HG02759 (cell line): Measurements from ENCODE around the gene LRSAM1.
A peak's percentile ranks its signal among the peaks of the same experiment; 100 is the strongest.

Source experiments
- ATAC-seq: cut with Tn5 transposase; IDR thresholded peaks from one replicate; pipeline ENCODE4 v1.9.1; 2021; ENCODE audit warnings: mild to moderate bottlenecking, moderate library complexity; ENCODE audit not compliant: unreplicated experiment

The LRSAM1 gene

DNA sequence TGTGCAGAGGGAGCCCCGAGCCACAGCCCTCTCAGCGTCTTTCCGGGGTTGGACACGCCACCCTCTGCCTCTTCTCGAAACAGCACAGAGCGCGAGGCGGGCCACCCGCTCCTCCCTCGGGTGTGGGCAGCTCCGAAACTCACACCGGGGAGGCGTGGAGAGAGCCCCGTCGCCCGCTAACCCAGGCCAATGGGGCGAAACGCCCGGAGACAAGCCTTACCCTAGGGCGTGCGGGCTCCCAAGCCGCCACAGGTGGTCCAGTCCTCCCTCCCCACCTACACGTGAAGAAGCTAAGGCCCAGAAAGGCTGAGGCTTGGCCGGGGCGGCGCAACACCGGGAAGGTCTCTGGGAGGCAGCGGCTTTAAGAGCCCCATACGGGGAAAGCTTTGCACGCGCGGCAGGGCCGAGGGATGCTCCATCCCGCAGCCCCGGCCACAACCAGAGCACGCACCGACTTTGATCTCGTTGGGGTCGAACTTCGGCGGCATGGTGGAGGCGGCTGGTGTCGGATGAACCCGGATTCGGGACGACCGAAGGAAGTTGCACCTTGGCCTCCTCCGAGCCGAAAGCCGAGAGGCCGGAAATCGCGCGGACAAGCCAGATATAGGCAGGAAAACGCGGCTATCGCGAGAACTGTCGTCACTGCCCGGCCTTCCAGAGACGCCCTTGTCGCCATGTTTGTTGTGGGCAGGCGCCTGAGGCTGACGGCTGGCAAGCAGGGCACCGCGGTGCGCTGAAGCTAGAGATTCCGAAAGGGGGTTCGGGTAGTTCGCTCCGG is at the start of gene LRSAM1, which contains the start of gene RPL12:
TSS of gene LRSAM1 (plus strand) at position 681 of the 778 bp plus-strand sequence. CDS start 3,018 bp downstream, outside the sequence.
TSS of gene RPL12 (minus strand) at position 577 of the 778 bp plus-strand sequence. CDS start at position 488, 89 bp downstream.
- ATAC-seq: peak; percentile 63

DNA sequence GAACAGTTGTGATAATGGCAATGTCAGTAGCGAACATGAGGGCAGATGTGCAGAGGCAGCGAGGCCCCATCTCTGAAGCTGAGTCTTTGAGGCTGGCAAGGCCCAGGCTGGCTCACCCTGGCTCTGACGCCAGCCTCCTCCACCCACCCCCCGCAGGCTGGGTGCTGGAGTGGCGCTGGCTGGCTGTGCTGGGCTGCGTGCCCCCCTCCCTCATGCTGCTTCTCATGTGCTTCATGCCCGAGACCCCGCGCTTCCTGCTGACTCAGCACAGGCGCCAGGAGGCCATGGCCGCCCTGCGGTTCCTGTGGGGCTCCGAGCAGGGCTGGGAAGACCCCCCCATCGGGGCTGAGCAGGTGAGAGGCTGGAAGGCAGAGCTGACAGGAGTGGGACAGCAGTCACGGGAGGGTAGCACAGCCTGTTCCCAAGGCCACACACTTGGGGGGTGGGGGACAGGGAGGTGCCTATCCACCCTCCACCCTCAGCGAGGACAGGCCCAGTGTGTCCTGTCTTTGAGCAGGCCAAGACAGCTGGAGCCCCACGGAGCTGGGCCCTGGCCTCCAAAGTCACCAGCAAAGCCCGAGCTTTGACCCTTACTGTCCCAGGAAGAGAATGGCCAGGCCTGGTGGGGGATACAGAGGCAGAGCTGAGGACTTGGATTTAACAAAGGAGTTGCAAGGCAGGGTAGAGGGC is 48.8 kb upstream of the LRSAM1 start:
- ATAC-seq: no peak

DNA sequence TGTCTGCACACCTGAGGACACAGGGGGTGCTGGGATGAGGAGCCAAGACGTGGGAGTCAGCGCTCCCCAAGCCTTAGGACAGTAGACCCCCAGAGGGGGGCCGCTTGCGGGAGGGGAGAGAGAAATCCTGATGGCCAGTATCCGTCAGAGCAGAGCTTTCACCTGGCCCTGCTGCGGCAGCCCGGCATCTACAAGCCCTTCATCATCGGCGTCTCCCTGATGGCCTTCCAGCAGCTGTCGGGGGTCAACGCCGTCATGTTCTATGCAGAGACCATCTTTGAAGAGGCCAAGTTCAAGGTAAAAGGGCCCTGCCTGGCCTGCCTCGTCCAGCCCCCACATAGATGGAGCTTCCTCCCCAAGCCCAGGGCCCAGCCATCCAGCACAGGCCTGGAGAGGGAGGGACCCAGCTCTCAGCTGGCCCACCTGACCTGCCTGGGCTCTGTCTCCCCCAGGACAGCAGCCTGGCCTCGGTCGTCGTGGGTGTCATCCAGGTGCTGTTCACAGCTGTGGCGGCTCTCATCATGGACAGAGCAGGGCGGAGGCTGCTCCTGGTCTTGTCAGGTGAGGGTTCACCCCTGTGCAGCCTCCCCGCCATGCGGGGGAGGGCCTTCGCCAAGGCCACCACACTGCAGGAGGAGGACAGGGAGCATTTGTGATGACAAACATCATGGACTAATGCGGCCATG is 47.7 kb upstream of the LRSAM1 start:
- no peak for ATAC-seq

DNA sequence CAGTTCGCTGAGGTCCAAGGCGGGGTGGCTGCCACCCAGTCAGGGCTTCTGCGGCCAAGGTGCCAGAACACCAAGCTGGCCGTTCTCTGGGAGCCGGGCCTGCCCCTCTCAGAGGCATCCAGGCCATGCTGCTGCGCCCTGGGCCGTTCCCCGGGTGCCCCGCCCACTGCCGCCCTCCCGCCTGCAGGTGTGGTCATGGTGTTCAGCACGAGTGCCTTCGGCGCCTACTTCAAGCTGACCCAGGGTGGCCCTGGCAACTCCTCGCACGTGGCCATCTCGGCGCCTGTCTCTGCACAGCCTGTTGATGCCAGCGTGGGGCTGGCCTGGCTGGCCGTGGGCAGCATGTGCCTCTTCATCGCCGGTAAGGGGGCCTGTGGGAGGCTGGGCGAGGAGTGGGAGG is 46.7 kb upstream of the LRSAM1 start:
- ATAC-seq: no peak

DNA sequence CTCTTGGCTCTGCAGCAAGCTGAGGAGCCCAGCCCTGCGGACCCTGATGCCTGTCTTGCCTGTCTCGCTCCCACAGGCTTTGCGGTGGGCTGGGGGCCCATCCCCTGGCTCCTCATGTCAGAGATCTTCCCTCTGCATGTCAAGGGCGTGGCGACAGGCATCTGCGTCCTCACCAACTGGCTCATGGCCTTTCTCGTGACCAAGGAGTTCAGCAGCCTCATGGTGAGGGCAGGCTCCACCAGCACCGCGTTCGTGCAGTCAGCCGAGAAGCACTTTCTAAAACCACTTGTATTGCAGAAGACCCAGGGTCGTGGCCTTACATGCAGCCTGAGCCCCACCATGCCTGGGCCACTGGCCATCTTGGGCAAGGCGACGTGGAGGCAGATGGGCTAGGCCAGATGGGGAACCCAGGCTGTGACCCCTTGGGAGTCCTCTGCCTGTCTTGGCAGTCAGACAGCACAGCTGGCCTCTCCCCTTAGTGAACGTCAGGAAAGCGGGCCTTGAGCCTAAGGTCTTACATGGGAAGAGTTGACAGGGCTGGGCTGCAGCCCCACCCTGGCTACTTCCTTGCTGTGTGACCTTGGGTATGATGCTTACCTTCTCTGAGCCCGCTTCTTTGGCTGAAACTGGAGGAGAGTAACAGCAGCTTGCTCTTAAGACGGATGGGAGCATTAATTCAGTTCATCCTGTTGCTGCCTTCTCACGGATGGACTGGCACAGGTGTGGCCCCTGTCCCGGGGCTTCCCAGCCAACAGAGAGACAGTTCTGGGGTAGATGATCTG is 45.8 kb upstream of the LRSAM1 start:
- no peak for ATAC-seq

DNA sequence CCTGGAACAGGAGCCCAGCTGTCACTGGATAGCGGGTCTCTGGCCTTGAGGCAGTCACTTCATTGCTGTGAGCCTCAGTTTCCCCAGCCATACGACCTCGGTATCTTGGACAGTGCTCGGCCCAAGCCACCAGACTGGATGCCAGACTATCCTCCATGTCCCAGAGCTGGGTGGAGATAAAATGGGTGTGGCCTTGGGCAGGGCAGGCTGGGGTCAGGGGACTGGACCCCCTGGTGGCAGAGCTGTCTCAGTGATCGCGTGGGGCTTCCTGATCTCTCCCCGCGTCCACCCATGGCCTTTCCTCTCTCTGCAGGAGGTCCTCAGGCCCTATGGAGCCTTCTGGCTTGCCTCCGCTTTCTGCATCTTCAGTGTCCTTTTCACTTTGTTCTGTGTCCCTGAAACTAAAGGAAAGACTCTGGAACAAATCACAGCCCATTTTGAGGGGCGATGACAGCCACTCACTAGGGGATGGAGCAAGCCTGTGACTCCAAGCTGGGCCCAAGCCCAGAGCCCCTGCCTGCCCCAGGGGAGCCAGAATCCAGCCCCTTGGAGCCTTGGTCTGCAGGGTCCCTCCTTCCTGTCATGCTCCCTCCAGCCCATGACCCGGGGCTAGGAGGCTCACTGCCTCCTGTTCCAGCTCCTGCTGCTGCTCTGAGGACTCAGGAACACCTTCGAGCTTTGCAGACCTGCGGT is 44.4 kb upstream of the LRSAM1 start:
- ATAC-seq: no peak

DNA sequence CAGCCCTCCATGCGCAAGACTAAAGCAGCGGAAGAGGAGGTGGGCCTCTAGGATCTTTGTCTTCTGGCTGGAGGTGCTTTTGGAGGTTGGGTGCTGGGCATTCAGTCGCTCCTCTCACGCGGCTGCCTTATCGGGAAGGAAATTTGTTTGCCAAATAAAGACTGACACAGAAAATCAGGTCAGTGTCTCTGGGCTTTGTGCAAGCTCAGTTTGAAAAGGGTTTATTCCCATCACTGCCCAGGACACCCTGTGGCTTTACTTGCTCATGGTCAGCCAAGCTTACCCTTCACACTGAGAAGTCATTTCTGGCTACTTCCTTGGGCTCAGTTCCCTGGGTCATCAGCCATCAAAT is 43.8 kb upstream of the LRSAM1 start:
- no peak for ATAC-seq

DNA sequence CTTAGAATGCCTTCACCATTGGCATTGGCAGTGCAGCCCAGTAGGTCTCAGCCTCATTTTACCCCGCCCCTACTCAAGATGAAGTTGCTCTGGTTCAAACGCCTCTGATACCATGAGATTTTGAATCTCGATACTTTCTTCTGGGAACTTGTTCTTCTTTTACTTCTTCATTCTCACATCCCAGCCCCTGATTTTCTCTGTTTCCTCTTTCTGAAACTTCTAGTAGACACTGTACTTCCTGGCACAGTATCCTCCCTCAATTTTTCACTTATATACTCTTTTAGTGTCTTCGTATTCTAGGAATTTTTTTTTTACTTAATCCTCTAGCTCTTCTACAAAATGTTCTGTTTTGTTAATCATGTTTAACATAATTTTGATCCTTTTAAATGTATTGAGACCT is 40.2 kb upstream of the LRSAM1 start:
- ATAC-seq: no peak

DNA sequence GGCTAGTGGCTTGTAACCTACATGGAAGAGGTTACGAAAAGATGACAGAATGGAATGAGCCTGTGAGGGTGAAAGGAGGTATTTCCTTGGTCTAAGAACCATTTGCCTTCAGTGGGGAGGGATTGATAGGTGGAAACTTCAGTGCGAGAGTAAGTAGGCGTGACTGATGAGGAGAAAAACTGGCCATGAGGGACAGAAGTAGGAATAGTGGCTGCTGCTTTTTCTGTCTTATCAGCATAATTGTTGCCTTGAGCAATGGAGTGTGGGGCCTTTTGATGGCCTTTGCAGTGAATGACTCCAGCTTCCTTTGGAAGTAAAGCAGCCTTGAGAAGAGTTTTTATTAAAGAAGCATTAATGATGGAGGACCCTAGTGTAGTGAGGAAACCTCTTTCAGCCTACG is 36.2 kb upstream of the LRSAM1 start:
- ATAC-seq: no peak

DNA sequence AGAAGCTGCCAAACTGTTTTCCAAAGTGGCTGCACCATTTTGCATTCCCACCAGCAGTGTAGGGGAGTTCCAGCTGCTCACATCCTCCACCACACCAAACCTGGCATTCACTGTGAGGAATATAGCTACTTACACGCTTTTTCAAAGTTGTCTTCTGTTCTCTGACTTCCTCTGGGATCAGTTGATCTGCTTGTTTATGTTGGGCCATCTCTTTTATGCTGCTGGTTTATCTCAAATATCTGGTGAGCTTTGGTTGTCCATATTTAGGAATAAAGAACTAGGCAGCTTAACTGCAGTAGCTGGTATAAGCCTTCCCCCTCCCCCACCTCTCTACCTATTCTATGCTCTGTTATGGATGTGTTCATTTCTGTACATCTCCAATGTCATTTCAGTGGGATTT is 35.7 kb upstream of the LRSAM1 start:
- ATAC-seq: no peak

DNA sequence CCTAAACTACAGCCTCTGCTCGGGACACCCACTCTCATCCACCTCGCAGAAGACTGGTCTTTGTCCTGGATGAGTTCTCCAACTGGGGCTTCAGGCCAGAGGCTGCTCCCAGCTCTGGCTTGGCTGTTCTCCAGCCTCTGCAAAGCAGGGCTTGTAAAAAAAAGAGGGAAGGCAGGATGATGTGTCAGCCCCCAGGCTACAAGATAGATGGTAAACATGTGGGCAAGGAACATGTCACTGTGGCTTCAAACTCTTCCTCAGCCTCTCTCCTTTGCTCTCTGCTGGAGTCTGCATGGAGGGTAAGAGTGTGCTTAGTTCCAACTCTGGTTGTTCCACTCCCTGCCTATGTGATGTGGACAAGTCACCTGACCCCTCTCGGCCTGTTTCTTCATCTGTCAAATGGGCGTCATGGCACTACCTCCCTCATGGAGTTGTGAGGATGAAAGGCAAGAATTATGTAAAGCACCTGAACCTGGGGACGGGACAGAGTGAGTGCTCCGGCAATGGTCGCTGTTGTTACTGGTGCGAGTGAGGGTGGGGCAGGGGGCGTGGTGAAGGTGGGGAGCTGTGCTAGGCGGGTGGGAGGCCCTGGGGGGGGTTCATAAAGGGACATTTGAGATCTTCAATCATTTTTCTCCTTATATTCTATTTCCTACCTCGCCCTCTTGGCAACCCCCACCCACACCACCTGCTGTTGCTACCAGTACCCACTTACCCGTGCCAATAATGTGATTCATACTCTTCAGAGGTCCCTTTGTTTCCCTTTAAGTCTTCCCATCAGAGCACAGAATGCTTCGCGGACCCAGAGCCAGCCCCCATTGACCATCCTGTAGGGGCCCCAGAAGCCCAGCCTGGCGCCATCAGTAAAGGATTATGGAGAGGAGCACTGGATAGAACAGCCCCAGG is 33.9 kb upstream of the LRSAM1 start:
- ATAC-seq: no peak

DNA sequence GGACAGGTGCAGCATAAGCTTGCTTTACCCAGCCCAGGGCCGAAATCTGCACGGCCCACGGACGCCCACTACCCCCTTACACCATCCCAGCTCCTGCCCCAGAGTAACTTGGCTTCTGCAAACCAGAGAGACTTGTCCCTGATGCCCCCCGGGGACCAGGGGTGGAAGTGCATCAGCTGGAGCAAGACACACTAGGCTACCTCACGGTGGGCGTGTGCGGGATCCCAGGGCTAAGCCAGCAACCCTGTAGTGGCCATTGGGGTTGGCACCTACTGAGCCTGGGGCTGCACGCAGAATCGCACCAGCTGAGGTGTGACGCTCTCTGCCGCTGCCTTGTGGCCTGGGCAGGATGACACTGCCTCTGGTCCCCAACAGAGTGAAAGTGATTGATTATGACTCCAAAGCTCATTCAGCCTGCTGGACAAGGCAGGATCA is 33.3 kb upstream of the LRSAM1 start:
- ATAC-seq: no peak

DNA sequence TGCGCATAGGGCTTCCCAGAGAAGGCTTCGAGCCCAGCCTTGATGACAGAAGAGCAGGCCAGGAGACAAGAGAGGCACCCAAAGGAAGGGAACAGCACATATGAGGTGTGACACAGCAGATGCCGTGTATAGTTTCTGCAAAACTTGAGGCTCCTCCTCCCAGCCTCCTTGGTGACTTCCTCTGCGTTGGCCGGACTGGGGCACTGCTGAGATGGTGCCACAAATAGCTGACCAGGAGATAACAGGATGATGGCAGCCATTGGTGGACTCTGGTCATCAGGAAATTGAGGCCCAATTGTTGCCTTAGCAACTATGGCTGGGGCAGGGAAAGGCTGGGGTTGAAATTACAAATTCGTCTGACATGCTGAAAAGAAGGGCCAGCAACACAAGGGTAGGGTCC is 32.0 kb upstream of the LRSAM1 start:
- no peak for ATAC-seq

DNA sequence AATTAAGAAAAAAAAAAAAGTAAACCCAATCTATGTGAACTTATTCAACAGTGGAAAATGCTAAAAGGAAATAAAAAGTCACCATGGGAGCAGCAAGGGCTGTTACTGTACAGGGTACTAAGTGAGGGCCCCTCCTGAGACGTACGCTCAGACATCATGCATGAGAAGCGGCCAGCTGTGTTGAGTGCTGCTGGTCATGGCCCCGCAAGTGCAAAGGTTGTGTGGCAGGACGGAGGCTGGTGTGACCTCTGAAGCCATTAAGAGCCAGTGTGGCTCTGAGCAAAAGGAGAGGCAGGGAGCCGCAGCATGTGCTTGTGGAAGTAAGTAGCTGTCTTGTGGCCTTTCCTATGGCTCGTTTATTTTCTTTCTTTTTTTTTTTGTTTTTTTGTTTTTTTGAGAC is 30.3 kb upstream of the LRSAM1 start:
- ATAC-seq: no peak

DNA sequence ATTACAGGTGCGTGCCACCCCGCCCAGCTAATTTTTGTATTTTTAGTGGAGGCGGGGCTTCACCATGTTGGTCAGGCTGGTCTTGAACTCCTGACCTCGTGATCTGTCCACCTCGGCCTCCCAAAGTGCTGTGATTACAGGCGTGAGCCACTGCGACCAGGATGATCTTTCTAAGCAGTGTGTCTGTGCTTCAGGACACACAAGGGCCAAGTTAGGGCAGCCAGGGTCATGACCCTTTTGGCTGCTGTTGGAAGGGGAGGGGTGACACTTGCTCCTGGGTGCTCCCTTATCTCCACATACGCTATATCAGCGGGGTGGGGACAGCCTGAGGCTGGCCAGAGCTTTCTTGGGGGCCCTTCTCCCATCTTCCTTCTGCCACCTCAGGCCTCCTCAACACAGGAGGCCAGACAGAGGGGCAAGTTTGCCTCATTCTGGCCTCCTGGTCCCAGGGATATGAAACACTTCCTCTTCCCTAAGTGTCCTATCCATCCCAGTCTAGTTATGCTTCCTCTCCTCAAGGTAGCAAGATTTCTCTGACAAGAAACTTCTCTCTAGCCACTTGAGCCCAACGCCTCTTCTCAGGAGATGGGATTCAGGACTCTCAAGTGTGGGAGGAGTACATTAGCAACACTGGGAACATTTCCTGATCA is 29.1 kb upstream of the LRSAM1 start:
- ATAC-seq: no peak

DNA sequence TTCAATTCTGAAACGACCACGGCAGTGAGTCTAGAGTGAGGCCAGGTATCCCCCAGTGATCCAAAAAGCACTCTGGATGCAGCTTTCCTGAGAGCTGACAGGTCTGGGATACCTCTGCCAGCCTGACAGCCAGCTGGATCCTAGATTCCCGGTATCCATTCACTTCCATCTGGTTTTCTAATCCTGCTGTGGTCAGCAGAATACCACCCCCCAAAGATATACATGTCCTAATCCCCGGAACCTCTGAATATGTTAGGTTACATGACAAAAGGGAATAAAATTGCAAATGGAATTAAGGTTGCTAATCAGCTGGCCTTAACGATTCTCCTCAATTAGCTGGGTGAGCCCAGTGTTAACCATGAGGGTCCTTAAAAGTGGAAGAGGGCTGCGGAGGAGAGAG is 28.5 kb upstream of the LRSAM1 start:
- no peak for ATAC-seq

DNA sequence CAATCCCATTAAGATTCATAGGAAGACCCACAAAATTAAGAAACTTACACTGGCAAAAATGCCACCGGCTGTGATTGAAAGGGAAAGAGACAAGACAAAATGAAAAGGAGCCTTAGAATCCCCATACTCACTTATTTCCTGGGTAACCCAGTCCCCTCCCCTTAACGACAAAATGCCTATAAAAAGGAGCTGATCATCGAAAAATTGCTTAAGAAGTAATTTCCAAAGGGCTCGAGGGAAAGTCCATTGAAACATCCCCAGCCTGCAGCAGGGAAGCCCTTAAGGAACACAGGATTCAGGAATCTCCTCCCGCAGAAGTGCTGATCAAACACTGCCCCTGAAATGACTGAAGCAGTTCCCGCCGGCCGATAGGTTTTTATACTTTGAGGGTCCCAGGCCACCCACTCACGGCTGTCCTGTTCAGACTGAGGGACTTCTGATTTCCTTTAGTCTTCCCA is 27.8 kb upstream of the LRSAM1 start:
- ATAC-seq: no peak

DNA sequence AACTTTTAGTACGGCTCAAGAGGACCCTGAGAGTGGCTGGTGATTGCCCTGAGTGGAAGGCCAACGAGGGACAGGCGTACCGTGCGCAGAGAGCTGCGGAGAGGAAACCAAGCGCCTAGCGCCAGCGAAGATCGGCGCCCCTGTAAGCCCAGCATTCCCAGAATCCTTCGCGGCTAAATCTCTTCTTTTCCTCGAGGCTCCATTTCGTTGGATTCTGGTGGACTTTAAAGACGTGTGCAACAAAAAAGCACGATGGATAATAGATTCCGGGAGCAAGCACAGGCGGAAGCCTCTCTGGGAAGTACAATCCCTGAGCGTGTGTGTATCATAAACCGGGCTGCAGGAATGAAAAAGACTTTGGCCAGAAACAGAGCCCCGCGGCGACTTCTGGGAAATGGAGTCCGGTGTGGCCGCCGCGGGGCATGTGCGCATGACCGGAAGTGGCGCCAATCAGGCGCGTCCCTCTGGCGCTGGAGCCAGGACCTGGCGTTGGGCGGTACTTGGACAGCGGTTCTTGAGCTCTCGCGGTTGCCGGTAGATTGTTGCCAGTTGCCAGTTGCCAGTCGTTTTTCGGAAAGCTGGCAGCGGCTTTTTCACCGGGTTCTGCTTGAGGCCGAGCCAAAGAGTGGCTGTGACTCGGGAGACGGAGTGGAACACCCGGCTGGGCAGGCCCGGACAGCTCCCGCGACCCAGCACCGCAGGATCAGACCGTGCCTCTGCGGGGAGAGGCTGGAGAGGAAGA is 27.2 kb upstream of the LRSAM1 start, which contains the start of gene ZNF79:
TSS of gene ZNF79 (plus strand) at position 449 of the 742 bp plus-strand sequence. CDS start 406 bp downstream, outside the sequence.
- peak; percentile 90 for ATAC-seq
